ENCODE results near the gene ATP1A2.

GRCh38 chr1:160163615-160164014 is 48.1 kb downstream of the ATP1A2 start:
- TF ChIP-seq POLR2A (IDR thresholded peaks at IDR 0.05) = no peak
- TF ChIP-seq CTCF (IDR thresholded peaks at IDR 0.05) = no peak
- no peak for TF ChIP-seq POLR2AphosphoS5 (IDR thresholded peaks at IDR 0.05)
- TF ChIP-seq EP300 (IDR thresholded peaks at IDR 0.05) = no peak
